SK-N-MC (cell line): ENCODE measurements around the gene ERC2.

Experiments
- EZH2 ChIP-seq: fragments of 200-600 bp; sonication (generic); IDR thresholded peaks from one replicate; pipeline ENCODE4 v1.6.1; 2017; ENCODE audit warnings: antibody characterized with exemption
- FOXP2 ChIP-seq: optimal IDR thresholded peaks from 2 replicates; pipeline ENCODE3; 2011; ENCODE audit warnings: mild to moderate bottlenecking, moderate library complexity; ENCODE audit not compliant: insufficient read depth; ENCODE audit errors: extremely low read length, control extremely low read depth
- POLR2AphosphoS5 ChIP-seq: IDR thresholded peaks from 2 replicates; pipeline ENCODE4 v1.6.1; 2012; ENCODE audit warnings: mild to moderate bottlenecking, low read depth, low read length, borderline replicate concordance

- TF ChIP-seq EZH2 (no peak), POLR2AphosphoS5 (no peak), FOXP2 (no peak)
Measured at GRCh38 chr3:56253941-56254665, 214.2 kb downstream of the ERC2 start.
